Measurements from ENCODE around the gene IL1B. TPM values are rescaled to one million over a fixed set of nuclear protein-coding genes. Genes with fewer than 3 reads are reported as not detected.

IL1B gene
- total RNA-seq, 1 donor from 2014 or later, result 2.5 TPM

GRCh38 chr2:112793449-112793978 lies 43.1 kb downstream of the IL1B start:
- intact Hi-C loops (cut with DNase I), result no loop called here
- no peak for TF ChIP-seq POLR2AphosphoS5 (IDR thresholded peaks at IDR 0.05; ENCODE audit: insufficient read depth in 1 of 2, low read depth in 1 of 2)
- no peak for TF ChIP-seq CTCF (IDR thresholded peaks at IDR 0.05)
- TF ChIP-seq POLR2A (IDR thresholded peaks at IDR 0.05), result no peak
- Histone ChIP-seq H3K4me1 (peaks cover 13% of the 10 kb centered on the region), H3K36me3 (no peaks in the 10 kb centered on the region), H3K27me3 (no peaks in the 10 kb centered on the region), H3K9me3 (no peaks in the 10 kb centered on the region), H3K27ac (no peak overlapping the region), H3K4me3 (no peak overlapping the region)
- DNase-seq (ENCODE audit: extremely low spot score in 2 of 2), result no peak

GRCh38 chr2:112792419-112792818 lies 44.2 kb downstream of the IL1B start:
- H3K9me3 ChIP-seq, result no peaks in the 10 kb centered on the region
- no peaks in the 10 kb centered on the region for H3K36me3 ChIP-seq
- no peaks in the 10 kb centered on the region for H3K27me3 ChIP-seq
- peaks cover 13% of the 10 kb centered on the region for H3K4me1 ChIP-seq
- DNase-seq (ENCODE audit: extremely low spot score in 2 of 2), result no peak
- no peak for TF ChIP-seq CTCF (IDR thresholded peaks at IDR 0.05)
- TF ChIP-seq POLR2AphosphoS5 (IDR thresholded peaks at IDR 0.05; ENCODE audit: insufficient read depth in 1 of 2, low read depth in 1 of 2), result no peak
- TF ChIP-seq POLR2A (IDR thresholded peaks at IDR 0.05), result no peak
- H3K4me3 ChIP-seq, result no peak overlapping the region
- intact Hi-C loops (cut with DNase I), result no loop called here
- no peak overlapping the region for H3K27ac ChIP-seq

- DNase-seq (ENCODE audit: extremely low spot score in 2 of 2), result no peak
- Histone ChIP-seq H3K9me3 (no peaks in the 10 kb centered on the region), H3K4me3 (no peak overlapping the region), H3K27me3 (no peaks in the 10 kb centered on the region), H3K36me3 (no peaks in the 10 kb centered on the region), H3K27ac (no peak overlapping the region), H3K4me1 (peaks cover 13% of the 10 kb centered on the region)
- TF ChIP-seq POLR2A (IDR thresholded peaks at IDR 0.05) (no peak), CTCF (IDR thresholded peaks at IDR 0.05) (no peak), POLR2AphosphoS5 (IDR thresholded peaks at IDR 0.05; ENCODE audit: insufficient read depth in 1 of 2, low read depth in 1 of 2) (no peak)
- intact Hi-C loops (cut with DNase I), result no loop called here
Measured at GRCh38 chr2:112791693-112792230, 44.8 kb downstream of the IL1B start.

- DNase-seq (ENCODE audit: extremely low spot score in 2 of 2), result no peak
- H3K9me3 ChIP-seq, result no peaks in the 10 kb centered on the region
- intact Hi-C loops (cut with DNase I), result no loop called here
- no peak overlapping the region for H3K4me3 ChIP-seq
- H3K4me1 ChIP-seq, result peaks cover 13% of the 10 kb centered on the region
- TF ChIP-seq POLR2AphosphoS5 (IDR thresholded peaks at IDR 0.05; ENCODE audit: insufficient read depth in 1 of 2, low read depth in 1 of 2), result no peak
- TF ChIP-seq POLR2A (IDR thresholded peaks at IDR 0.05), result no peak
- TF ChIP-seq CTCF (IDR thresholded peaks at IDR 0.05), result no peak
- H3K36me3 ChIP-seq, result no peaks in the 10 kb centered on the region
- no peaks in the 10 kb centered on the region for H3K27me3 ChIP-seq
- H3K27ac ChIP-seq, result no peak overlapping the region
Measured at GRCh38 chr2:112791019-112791418, 45.6 kb downstream of the IL1B start.

GRCh38 chr2:112790305-112790704 lies 46.3 kb downstream of the IL1B start:
- Histone ChIP-seq H3K36me3 (no peaks in the 10 kb centered on the region), H3K4me3 (no peak overlapping the region), H3K4me1 (peaks cover 10% of the 10 kb centered on the region), H3K9me3 (no peaks in the 10 kb centered on the region), H3K27me3 (no peaks in the 10 kb centered on the region), H3K27ac (no peak overlapping the region)
- intact Hi-C loops (cut with DNase I), result no loop called here
- TF ChIP-seq POLR2AphosphoS5 (IDR thresholded peaks at IDR 0.05; ENCODE audit: insufficient read depth in 1 of 2, low read depth in 1 of 2) (no peak), CTCF (IDR thresholded peaks at IDR 0.05) (no peak), POLR2A (IDR thresholded peaks at IDR 0.05) (no peak)
- no peak for DNase-seq (ENCODE audit: extremely low spot score in 2 of 2)
